GM12801 (cell line): ENCODE data around the gene SLC44A4.

ENCODE experiments used
- CTCF ChIP-seq: IDR thresholded peaks from one replicate; pipeline ENCODE4 v1.5.1; 2011; ENCODE audit warnings: control low read depth; ENCODE audit not compliant: insufficient read length; ENCODE audit errors: extremely low read depth

SLC44A4 gene

GRCh38 chr6:31878726-31879125 is at the start of gene SLC44A4:
Gene SLC44A4, minus strand, starts transcription at chr6:31878997. Its CDS starts 17 bp downstream, at chr6:31878980.
- no peak for TF ChIP-seq CTCF

- no peak for TF ChIP-seq CTCF
Observed at GRCh38 chr6:31928672-31928939, 49.8 kb upstream of the SLC44A4 start.

GRCh38 chr6:31927863-31928671 is 49.3 kb upstream of the SLC44A4 start:
- no peak for TF ChIP-seq CTCF

GRCh38 chr6:31927242-31927862 is 48.6 kb upstream of the SLC44A4 start, which contains the start of gene C2:
Gene C2, plus strand, starts transcription at chr6:31927717. Its CDS starts 36 bp downstream, at chr6:31927753.
- TF ChIP-seq CTCF, result no peak

GRCh38 chr6:31922942-31923341 is 44.1 kb upstream of the SLC44A4 start:
- TF ChIP-seq CTCF, result no peak

GRCh38 chr6:31920811-31921210 is 42.0 kb upstream of the SLC44A4 start:
- no peak for TF ChIP-seq CTCF

- no peak for TF ChIP-seq CTCF
Observed at GRCh38 chr6:31919624-31920303, 41.0 kb upstream of the SLC44A4 start.
